B cell (primary cell): Measurements from ENCODE around the gene USP37. TPM values are rescaled to one million over a fixed set of nuclear protein-coding genes. Genes with fewer than 3 reads are reported as not detected.

Experiments used
- ATAC-seq: fragments of 200-7000 bp; cut with Tn5 transposase; one replicate; pipeline ENCODE4 v1.10.0; 2021; ENCODE audit warnings: low read depth, mild to moderate bottlenecking, moderate number of reproducible peaks, moderate library complexity
- CTCF ChIA-PET: fragments of 350-600 bp; sonication (Branson Sonifier 250); formaldehyde crosslinking; loops from one replicate; lab custom pipeline; 2021; ENCODE audit warnings: antibody characterized with exemption, inconsistent platforms; lab: Charles Lee
- POLR2A ChIA-PET: fragments of 350-600 bp; sonication (Branson Sonifier 250); formaldehyde crosslinking; loops from one replicate; lab custom pipeline; 2021; ENCODE audit warnings: antibody characterized with exemption; lab: Charles Lee
- DNase-seq: peaks from one replicate; pipeline ENCODE4 v3.0.0; 2013
- H2AFZ ChIP-seq: 2 replicates; pipeline ENCODE4 v1.6.1; 2012; ENCODE audit warnings: mild to moderate bottlenecking, low read depth, low read length; ENCODE audit not compliant: insufficient read depth, poor library complexity, severe bottlenecking
- H3K27ac ChIP-seq, 2 donors: 1 replicate in 1 of 2; 2 replicates in 1 of 2; pipeline ENCODE4 v1.5.1; 2012 to 2013; ENCODE audit warnings: low read length in 2 of 2, mild to moderate bottlenecking in 2 of 2, moderate library complexity in 1 of 2
- H3K27me3 ChIP-seq, 4 experiments: fragments of 200-600 bp in 1 of 4; sonication (generic) in 1 of 4; replicated peaks in 1 of 4; 1 replicate in 2 of 4; 2 replicates in 2 of 4; pipeline versions ENCODE4 v1.6.1 to v1.7.0; 2013 to 2016; ENCODE audit warnings: low read length in 3 of 4, mild to moderate bottlenecking in 2 of 4, mixed read lengths in 1 of 4, moderate library complexity in 1 of 4; ENCODE audit not compliant: insufficient read depth in 4 of 4, control insufficient read depth in 3 of 4; ENCODE audit errors: control extremely low read depth in 1 of 4
- H3K36me3 ChIP-seq, 2 experiments: replicated peaks in 1 of 2; 1 replicate in 1 of 2; 2 replicates in 1 of 2; pipeline versions ENCODE4 v1.6.1 to v1.7.1; 2013; ENCODE audit warnings: low read length in 1 of 2; ENCODE audit not compliant: insufficient read depth in 2 of 2, control insufficient read depth in 1 of 2; ENCODE audit errors: control extremely low read depth in 1 of 2, extremely low read depth in 1 of 2
- H3K4me1 ChIP-seq, 2 donors: fragments of 200-600 bp in 1 of 2; sonication (generic) in 1 of 2; 1 replicate in 1 of 2; 2 replicates in 1 of 2; pipeline versions ENCODE4 v1.5.1 to v1.6.1; 2013 to 2017; ENCODE audit warnings: low read length in 2 of 2; ENCODE audit not compliant: control insufficient read depth in 2 of 2, insufficient read depth in 2 of 2
- H3K4me2 ChIP-seq: replicated peaks from 2 replicates; pipeline ENCODE3; 2012; ENCODE audit warnings: mild to moderate bottlenecking, low read depth, low read length; ENCODE audit not compliant: poor library complexity, severe bottlenecking
- H3K4me3 ChIP-seq, 5 experiments: fragments of 200-600 bp in 1 of 5; sonication (generic) in 1 of 5; 1 replicate in 3 of 5; 2 replicates in 2 of 5; pipeline versions ENCODE4 v1.5.1 to v1.7.0; 2011 to 2016; ENCODE audit warnings: low read length in 4 of 5, mild to moderate bottlenecking in 4 of 5, low read depth in 2 of 5, control low read depth in 1 of 5, moderate library complexity in 1 of 5; ENCODE audit not compliant: insufficient read depth in 1 of 5; ENCODE audit errors: control extremely low read depth in 1 of 5, extremely low read depth in 1 of 5
- H3K79me2 ChIP-seq: fragments of 200-600 bp; sonication (generic); one replicate; pipeline ENCODE4 v1.6.0; 2016; ENCODE audit warnings: low read length; ENCODE audit not compliant: control insufficient read depth, insufficient read depth
- H3K9ac ChIP-seq: fragments of 200-600 bp; sonication (generic); 2 replicates; pipeline ENCODE4 v1.6.1; 2017; ENCODE audit warnings: mild to moderate bottlenecking, low read length, moderate library complexity
- H3K9me3 ChIP-seq, 3 donors: one replicate each; pipeline versions ENCODE4 v1.6.1 to v1.7.1; 2013; ENCODE audit warnings: low read length in 2 of 3; ENCODE audit not compliant: control insufficient read depth in 2 of 3, insufficient read depth in 1 of 3; ENCODE audit errors: control extremely low read depth in 1 of 3
- H4K20me1 ChIP-seq: 2 replicates; pipeline ENCODE4 v1.6.0; 2012; ENCODE audit warnings: mild to moderate bottlenecking, low read length; ENCODE audit not compliant: insufficient read depth, control insufficient read depth, poor library complexity, severe bottlenecking
- H3K27ac Mint-ChIP-seq: one replicate; pipeline ENCODE4 v1.8.0; 2021; ENCODE audit warnings: mixed read lengths
- H3K27me3 Mint-ChIP-seq: one replicate; pipeline ENCODE4 v1.8.0; 2021; ENCODE audit warnings: mixed read lengths
- H3K4me1 Mint-ChIP-seq: one replicate; pipeline ENCODE4 v1.8.0; 2021; ENCODE audit warnings: mixed read lengths
- H3K4me3 Mint-ChIP-seq: one replicate; pipeline ENCODE4 v1.8.0; 2021; ENCODE audit warnings: mixed read lengths
- H3K9me3 Mint-ChIP-seq: one replicate; pipeline ENCODE4 v1.8.0; 2022; ENCODE audit warnings: mixed read lengths; ENCODE audit not compliant: insufficient read depth
- CTCF ChIP-seq: fragments of 200-600 bp; IDR thresholded peaks from one replicate; pipeline ENCODE4 v1.8.0; 2022; ENCODE audit warnings: antibody characterized with exemption, mild to moderate bottlenecking
- EZH2 ChIP-seq: IDR thresholded peaks from 2 replicates; pipeline ENCODE4 v1.6.1; 2012; ENCODE audit warnings: borderline replicate concordance, low read depth, mild to moderate bottlenecking, moderate library complexity, low read length; ENCODE audit not compliant: insufficient read depth, poor library complexity, severe bottlenecking
- WGBS: methylation state at CpG from one replicate; pipeline ENCODE4 v1.1.5; 2013; ENCODE audit warnings: missing lambda C conversion rate; ENCODE audit not compliant: insufficient coverage; 5-methylcytosine and 5-hydroxymethylcytosine counted together
- intact Hi-C: fragments of 100-400 bp; cut with micrococcal nuclease; formaldehyde crosslinking; loops from one replicate; pipeline ENCODE4 v1.10.0; 2022
- polyA plus RNA-seq: library from polyadenylated mRNA; depleted of rRNA; stranded (reverse); fragments of >200 nt; gene quantifications from 2 replicates; pipeline ENCODE4 v1.2.3, GENCODE V29; 2012
- total RNA-seq, 2 donors: library from RNA; stranded (reverse); fragments of 120-200 nt in 1 of 2; gene quantifications; 1 replicate in 1 of 2; 2 replicates in 1 of 2; pipeline versions ENCODE4 v1.2.3 to v1.2.4, GENCODE V29; 2013 to 2022

Gene USP37
- total and polyA plus RNA-seq, 2 donors (not counting 1 experiment from before 2014, with no cell fraction given) = 3.1 to 29.0 TPM

GRCh38 chr2:218437969-218438368 is 130.2 kb downstream of the USP37 start:
- Histone ChIP-seq H3K79me2 (no peaks in the 10 kb centered on the region), H3K36me3 (no peaks in the 10 kb centered on the region), H3K4me1 (peaks cover 12 to 16% of the 10 kb centered on the region in 2 donors), H3K27me3 (no peaks in the 10 kb centered on the region), H2AFZ (no peak overlapping the region), H3K27ac (no peak overlapping the region), H3K4me3 (no peak overlapping the region), H3K4me2 (peak overlapping the region; percentile 17), H3K9ac (no peak overlapping the region), H3K9me3 (no peaks in the 10 kb centered on the region), H4K20me1 (no peaks in the 10 kb centered on the region)
- ATAC-seq (no peak), DNase-seq (no peak)
- POLR2A ChIA-PET = no interaction called here
- Mint-ChIP-seq H3K4me3 (no peak overlapping the region), H3K27me3 (no peaks in the 10 kb centered on the region), H3K4me1 (peaks cover 20% of the 10 kb centered on the region), H3K27ac (no peak overlapping the region), H3K9me3 (no peaks in the 10 kb centered on the region)
- TF ChIP-seq CTCF = no peak
- TF ChIP-seq EZH2 = no peak
- CTCF ChIA-PET = no interaction called here
- WGBS = no CpG with 5 or more reads among the region's 1 CpG
- intact Hi-C loops = no loop called here

DNA sequence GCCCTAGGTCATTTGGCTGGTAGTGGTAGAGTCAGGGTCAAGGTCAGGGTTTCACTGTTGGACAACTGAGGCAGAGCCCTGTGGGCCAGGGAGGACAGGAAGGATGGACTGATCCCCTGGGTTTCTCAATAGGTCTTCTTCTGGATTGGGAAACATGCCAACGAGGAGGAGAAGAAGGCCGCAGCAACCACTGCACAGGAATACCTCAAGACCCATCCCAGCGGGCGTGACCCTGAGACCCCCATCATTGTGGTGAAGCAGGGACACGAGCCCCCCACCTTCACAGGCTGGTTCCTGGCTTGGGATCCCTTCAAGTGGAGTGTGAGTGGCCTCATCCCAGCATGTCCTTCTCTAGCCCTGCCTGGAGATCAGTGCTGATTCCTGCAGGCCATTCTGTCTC is 131.2 kb downstream of the USP37 start:
- CTCF ChIA-PET = no interaction called here
- ATAC-seq = no peak
- POLR2A ChIA-PET = no interaction called here
- Histone ChIP-seq H3K9me3 (no peaks in the 10 kb centered on the region), H3K4me2 (no peak overlapping the region), H3K79me2 (no peaks in the 10 kb centered on the region), H2AFZ (no peak overlapping the region), H3K27ac (no peak overlapping the region), H3K9ac (no peak overlapping the region), H3K36me3 (no peaks in the 10 kb centered on the region), H3K4me1 (peaks cover 12 to 16% of the 10 kb centered on the region in 2 donors), H4K20me1 (no peaks in the 10 kb centered on the region), H3K4me3 (no peak overlapping the region), H3K27me3 (peaks cover 0 to 4% (median 0%) of the 10 kb centered on the region in 4 experiments)
- DNase-seq = no peak
- intact Hi-C loops = no loop called here
- Mint-ChIP-seq H3K4me3 (no peak overlapping the region), H3K4me1 (peaks cover 20% of the 10 kb centered on the region), H3K9me3 (no peaks in the 10 kb centered on the region), H3K27me3 (peaks cover 4% of the 10 kb centered on the region), H3K27ac (no peak overlapping the region)
- TF ChIP-seq CTCF = no peak
- no peak for TF ChIP-seq EZH2
- 67% methylated on average over 1 of the region's 5 CpGs for WGBS
